Measurements from ENCODE around the gene TLR7.

Gene TLR7

GRCh38 chrX:12901486-12901885 lies 34.6 kb downstream of the TLR7 start:
- Histone ChIP-seq H3K27ac (ENCODE audit: low read depth, low read length) (no peak overlapping the region), H3K4me3 (ENCODE audit: low read depth in 1 of 2, low read length in 2 of 2) (no peak overlapping the region), H3K27me3 (ENCODE audit: control insufficient read depth in 1 of 2, insufficient read depth in 2 of 2, low read length in 2 of 2) (no peaks in the 10 kb centered on the region)

GRCh38 chrX:12903646-12904045 lies 36.8 kb downstream of the TLR7 start:
- H3K27ac ChIP-seq (ENCODE audit: low read depth, low read length) = no peak overlapping the region

More at GRCh38 chrX:12901486-12901885, 34.6 kb downstream of the TLR7 start:
- no peak overlapping the region for H3K9ac ChIP-seq (ENCODE audit: low read depth in 1 of 2, low read length in 2 of 2)
- H3K36me3 ChIP-seq (ENCODE audit: control insufficient read depth in 1 of 2, insufficient read depth in 2 of 2, low read length in 2 of 2) = no peaks in the 10 kb centered on the region
- H3K9me3 ChIP-seq (ENCODE audit: control insufficient read depth in 1 of 2, low read length in 2 of 2) = no peaks in the 10 kb centered on the region
- peaks cover 0 to 2% of the 10 kb centered on the region in 2 donors for H3K4me1 ChIP-seq (ENCODE audit: control insufficient read depth in 1 of 2, insufficient read depth in 2 of 2, low read length in 2 of 2)

GRCh38 chrX:12906046-12906761 lies 39.3 kb downstream of the TLR7 start, which contains the start of gene TLR8:
TLR8 (plus strand) TSS chrX:12906620; CDS start chrX:12906707, 87 bp downstream.
- H3K27me3 ChIP-seq (ENCODE audit: control insufficient read depth in 1 of 2, insufficient read depth in 2 of 2, low read length in 2 of 2) = no peaks in the 10 kb centered on the region
- peaks cover 0 to 2% of the 10 kb centered on the region in 2 donors for H3K4me1 ChIP-seq (ENCODE audit: control insufficient read depth in 1 of 2, insufficient read depth in 2 of 2, low read length in 2 of 2)
- H3K9me3 ChIP-seq (ENCODE audit: control insufficient read depth in 1 of 2, low read length in 2 of 2) = no peaks in the 10 kb centered on the region
- no peak within 1 kb of the TSS for H3K9ac ChIP-seq (ENCODE audit: low read depth in 1 of 2, low read length in 2 of 2)
- H3K36me3 ChIP-seq (ENCODE audit: control insufficient read depth in 1 of 2, insufficient read depth in 2 of 2, low read length in 2 of 2) = no peaks in the 10 kb centered on the region
- H3K4me3 ChIP-seq (ENCODE audit: low read depth in 1 of 2, low read length in 2 of 2) = no peak within 1 kb of the TSS
- H3K27ac ChIP-seq (ENCODE audit: low read depth, low read length) = no peak within 1 kb of the TSS

More at GRCh38 chrX:12903646-12904045, 36.8 kb downstream of the TLR7 start:
- Histone ChIP-seq H3K36me3 (ENCODE audit: control insufficient read depth in 1 of 2, insufficient read depth in 2 of 2, low read length in 2 of 2) (no peaks in the 10 kb centered on the region), H3K4me3 (ENCODE audit: low read depth in 1 of 2, low read length in 2 of 2) (no peak overlapping the region), H3K27me3 (ENCODE audit: control insufficient read depth in 1 of 2, insufficient read depth in 2 of 2, low read length in 2 of 2) (no peaks in the 10 kb centered on the region), H3K9me3 (ENCODE audit: control insufficient read depth in 1 of 2, low read length in 2 of 2) (no peaks in the 10 kb centered on the region), H3K4me1 (ENCODE audit: control insufficient read depth in 1 of 2, insufficient read depth in 2 of 2, low read length in 2 of 2) (peaks cover 0 to 2% of the 10 kb centered on the region in 2 donors), H3K9ac (ENCODE audit: low read depth in 1 of 2, low read length in 2 of 2) (no peak overlapping the region)

GRCh38 chrX:12910423-12911121 lies 43.7 kb downstream of the TLR7 start:
- no peak overlapping the region for H3K27ac ChIP-seq (ENCODE audit: low read depth, low read length)
- no peak overlapping the region for H3K9ac ChIP-seq (ENCODE audit: low read depth in 1 of 2, low read length in 2 of 2)
- H3K27me3 ChIP-seq (ENCODE audit: control insufficient read depth in 1 of 2, insufficient read depth in 2 of 2, low read length in 2 of 2) = no peaks in the 10 kb centered on the region
- H3K4me3 ChIP-seq (ENCODE audit: low read depth in 1 of 2, low read length in 2 of 2) = no peak overlapping the region
- no peaks in the 10 kb centered on the region for H3K9me3 ChIP-seq (ENCODE audit: control insufficient read depth in 1 of 2, low read length in 2 of 2)
- no peaks in the 10 kb centered on the region for H3K4me1 ChIP-seq (ENCODE audit: control insufficient read depth in 1 of 2, insufficient read depth in 2 of 2, low read length in 2 of 2)
- no peaks in the 10 kb centered on the region for H3K36me3 ChIP-seq (ENCODE audit: control insufficient read depth in 1 of 2, insufficient read depth in 2 of 2, low read length in 2 of 2)

GRCh38 chrX:12911122-12911470 lies 44.2 kb downstream of the TLR7 start:
- H3K27ac ChIP-seq (ENCODE audit: low read depth, low read length) = no peak overlapping the region

GRCh38 chrX:12912791-12913482 lies 46.1 kb downstream of the TLR7 start:
- Histone ChIP-seq H3K27me3 (ENCODE audit: control insufficient read depth in 1 of 2, insufficient read depth in 2 of 2, low read length in 2 of 2) (no peaks in the 10 kb centered on the region), H3K4me1 (ENCODE audit: control insufficient read depth in 1 of 2, insufficient read depth in 2 of 2, low read length in 2 of 2) (no peaks in the 10 kb centered on the region), H3K4me3 (ENCODE audit: low read depth in 1 of 2, low read length in 2 of 2) (no peak overlapping the region), H3K27ac (ENCODE audit: low read depth, low read length) (no peak overlapping the region), H3K9me3 (ENCODE audit: control insufficient read depth in 1 of 2, low read length in 2 of 2) (no peaks in the 10 kb centered on the region), H3K9ac (ENCODE audit: low read depth in 1 of 2, low read length in 2 of 2) (no peak overlapping the region), H3K36me3 (ENCODE audit: control insufficient read depth in 1 of 2, insufficient read depth in 2 of 2, low read length in 2 of 2) (no peaks in the 10 kb centered on the region)

More at GRCh38 chrX:12911122-12911470, 44.2 kb downstream of the TLR7 start:
- Histone ChIP-seq H3K4me1 (ENCODE audit: control insufficient read depth in 1 of 2, insufficient read depth in 2 of 2, low read length in 2 of 2) (no peaks in the 10 kb centered on the region), H3K4me3 (ENCODE audit: low read depth in 1 of 2, low read length in 2 of 2) (no peak overlapping the region), H3K27me3 (ENCODE audit: control insufficient read depth in 1 of 2, insufficient read depth in 2 of 2, low read length in 2 of 2) (no peaks in the 10 kb centered on the region), H3K36me3 (ENCODE audit: control insufficient read depth in 1 of 2, insufficient read depth in 2 of 2, low read length in 2 of 2) (no peaks in the 10 kb centered on the region), H3K9me3 (ENCODE audit: control insufficient read depth in 1 of 2, low read length in 2 of 2) (no peaks in the 10 kb centered on the region), H3K9ac (ENCODE audit: low read depth in 1 of 2, low read length in 2 of 2) (no peak overlapping the region)

- H3K27me3 ChIP-seq (ENCODE audit: control insufficient read depth in 1 of 2, insufficient read depth in 2 of 2, low read length in 2 of 2) = no peaks in the 10 kb centered on the region
Observed at GRCh38 chrX:12917753-12918152, 50.9 kb downstream of the TLR7 start.

GRCh38 chrX:12919051-12919450 lies 52.2 kb downstream of the TLR7 start:
- H3K4me1 ChIP-seq (ENCODE audit: control insufficient read depth in 1 of 2, insufficient read depth in 2 of 2, low read length in 2 of 2) = no peaks in the 10 kb centered on the region
- no peaks in the 10 kb centered on the region for H3K27me3 ChIP-seq (ENCODE audit: control insufficient read depth in 1 of 2, insufficient read depth in 2 of 2, low read length in 2 of 2)
- no peak overlapping the region for H3K9ac ChIP-seq (ENCODE audit: low read depth in 1 of 2, low read length in 2 of 2)
- H3K36me3 ChIP-seq (ENCODE audit: control insufficient read depth in 1 of 2, insufficient read depth in 2 of 2, low read length in 2 of 2) = no peaks in the 10 kb centered on the region
- no peak overlapping the region for H3K4me3 ChIP-seq (ENCODE audit: low read depth in 1 of 2, low read length in 2 of 2)
- H3K9me3 ChIP-seq (ENCODE audit: control insufficient read depth in 1 of 2, low read length in 2 of 2) = no peaks in the 10 kb centered on the region
- no peak overlapping the region for H3K27ac ChIP-seq (ENCODE audit: low read depth, low read length)

More at GRCh38 chrX:12917753-12918152, 50.9 kb downstream of the TLR7 start:
- no peak overlapping the region for H3K27ac ChIP-seq (ENCODE audit: low read depth, low read length)
- H3K9me3 ChIP-seq (ENCODE audit: control insufficient read depth in 1 of 2, low read length in 2 of 2) = no peaks in the 10 kb centered on the region
- H3K4me1 ChIP-seq (ENCODE audit: control insufficient read depth in 1 of 2, insufficient read depth in 2 of 2, low read length in 2 of 2) = no peaks in the 10 kb centered on the region
- H3K36me3 ChIP-seq (ENCODE audit: control insufficient read depth in 1 of 2, insufficient read depth in 2 of 2, low read length in 2 of 2) = no peaks in the 10 kb centered on the region
- H3K4me3 ChIP-seq (ENCODE audit: low read depth in 1 of 2, low read length in 2 of 2) = no peak overlapping the region
- no peak overlapping the region for H3K9ac ChIP-seq (ENCODE audit: low read depth in 1 of 2, low read length in 2 of 2)

GRCh38 chrX:12919620-12920019 lies 52.7 kb downstream of the TLR7 start:
- Histone ChIP-seq H3K9ac (ENCODE audit: low read depth in 1 of 2, low read length in 2 of 2) (no peak overlapping the region), H3K27ac (ENCODE audit: low read depth, low read length) (no peak overlapping the region), H3K4me3 (ENCODE audit: low read depth in 1 of 2, low read length in 2 of 2) (no peak overlapping the region), H3K27me3 (ENCODE audit: control insufficient read depth in 1 of 2, insufficient read depth in 2 of 2, low read length in 2 of 2) (no peaks in the 10 kb centered on the region), H3K4me1 (ENCODE audit: control insufficient read depth in 1 of 2, insufficient read depth in 2 of 2, low read length in 2 of 2) (no peaks in the 10 kb centered on the region), H3K36me3 (ENCODE audit: control insufficient read depth in 1 of 2, insufficient read depth in 2 of 2, low read length in 2 of 2) (no peaks in the 10 kb centered on the region), H3K9me3 (ENCODE audit: control insufficient read depth in 1 of 2, low read length in 2 of 2) (no peaks in the 10 kb centered on the region)

GRCh38 chrX:12920990-12921389 lies 54.1 kb downstream of the TLR7 start:
- no peaks in the 10 kb centered on the region for H3K9me3 ChIP-seq (ENCODE audit: control insufficient read depth in 1 of 2, low read length in 2 of 2)
- no peak overlapping the region for H3K9ac ChIP-seq (ENCODE audit: low read depth in 1 of 2, low read length in 2 of 2)
- H3K27ac ChIP-seq (ENCODE audit: low read depth, low read length) = no peak overlapping the region
- no peak overlapping the region for H3K4me3 ChIP-seq (ENCODE audit: low read depth in 1 of 2, low read length in 2 of 2)
- no peaks in the 10 kb centered on the region for H3K4me1 ChIP-seq (ENCODE audit: control insufficient read depth in 1 of 2, insufficient read depth in 2 of 2, low read length in 2 of 2)
- no peaks in the 10 kb centered on the region for H3K36me3 ChIP-seq (ENCODE audit: control insufficient read depth in 1 of 2, insufficient read depth in 2 of 2, low read length in 2 of 2)
- H3K27me3 ChIP-seq (ENCODE audit: control insufficient read depth in 1 of 2, insufficient read depth in 2 of 2, low read length in 2 of 2) = no peaks in the 10 kb centered on the region
